GM21717 (cell line): Measurements from ENCODE around the gene GAPDH.
"Not testable (repeated sequence)": the region's sequence is repeated elsewhere in the genome, so short reads cannot be mapped to it uniquely, and the experiment has no call there.

ENCODE experiments used
- ATAC-seq: cut with Tn5 transposase; IDR thresholded peaks from one replicate; pipeline ENCODE4 v1.9.1; 2021; ENCODE audit warnings: mild to moderate bottlenecking, moderate library complexity; ENCODE audit not compliant: unreplicated experiment

Gene GAPDH

DNA sequence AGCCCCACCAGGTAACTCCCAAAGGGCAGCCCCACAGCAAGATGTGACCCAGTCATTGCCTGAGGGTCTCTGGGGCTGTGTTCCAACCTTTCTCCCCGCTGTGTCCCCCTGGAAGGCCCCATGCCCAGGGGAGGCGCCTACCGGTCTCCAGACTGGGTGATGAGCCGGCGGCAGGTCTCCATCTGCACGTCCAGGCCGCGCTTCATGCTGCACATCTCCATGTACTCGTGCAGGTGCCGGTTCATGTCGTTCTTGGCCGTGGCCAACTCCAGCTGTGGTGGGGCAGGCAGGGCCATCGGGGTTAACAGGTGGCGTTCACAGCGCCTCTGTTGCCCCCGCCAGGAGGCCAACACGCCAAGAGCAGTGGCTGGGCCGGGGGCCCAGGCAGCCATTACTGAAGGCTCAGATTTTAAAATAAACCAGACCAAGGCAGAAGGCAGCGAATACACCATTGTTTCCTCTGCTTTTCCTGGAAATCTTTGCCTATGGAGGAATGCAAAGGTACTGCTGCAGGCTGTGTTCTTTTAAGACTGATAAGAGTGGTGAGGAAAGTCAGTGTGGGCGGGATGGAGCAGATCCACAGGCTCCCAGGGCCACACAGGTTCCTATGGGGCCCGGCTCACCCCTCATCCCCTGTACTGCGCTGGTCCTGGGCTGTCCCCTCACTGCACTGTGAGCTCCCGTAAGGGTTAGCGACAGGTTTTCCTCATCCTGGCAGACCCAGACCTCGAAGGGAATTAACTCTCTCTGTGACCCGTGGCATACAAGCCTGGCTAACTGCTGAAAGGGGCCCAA, 7.3 kb downstream of the GAPDH start:
- no peak for ATAC-seq

DNA sequence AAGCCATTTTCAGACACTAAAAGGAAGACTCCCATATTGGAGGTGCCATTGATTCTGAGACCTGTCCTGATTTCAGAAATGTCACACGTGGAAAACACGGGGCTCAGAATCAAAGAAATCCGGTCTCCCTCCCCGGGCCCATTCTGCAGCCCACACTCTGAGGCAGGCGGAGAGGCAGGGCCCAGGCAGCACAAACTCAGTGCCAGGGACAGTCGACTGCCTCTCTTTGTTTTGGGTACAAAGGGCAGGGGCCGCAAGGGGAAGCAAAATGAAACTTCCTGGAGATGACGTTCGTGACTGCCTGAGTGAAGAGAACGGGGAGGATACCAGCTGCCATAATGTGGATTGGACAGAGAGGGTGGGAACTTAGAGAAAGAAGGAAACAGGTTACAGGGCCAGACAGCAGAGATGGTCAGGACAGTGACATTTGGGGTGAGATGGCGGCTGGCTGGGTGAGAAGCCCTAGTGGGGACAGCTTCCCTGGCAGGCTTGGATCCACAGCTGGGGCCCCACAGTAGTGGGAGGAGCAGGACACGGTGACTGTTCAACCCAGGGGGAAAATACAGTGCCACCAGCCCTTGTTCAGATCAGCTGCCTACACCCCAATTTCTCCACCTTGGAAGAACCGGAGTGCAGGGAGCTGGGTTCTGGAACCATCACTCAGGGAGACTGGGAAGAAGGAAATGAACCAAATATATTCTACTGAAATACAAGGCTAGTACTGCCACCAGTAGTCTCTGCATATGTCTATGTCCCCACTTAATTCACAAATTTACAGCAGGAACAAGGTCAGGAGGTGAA, 8.1 kb downstream of the GAPDH start:
- no peak for ATAC-seq

DNA sequence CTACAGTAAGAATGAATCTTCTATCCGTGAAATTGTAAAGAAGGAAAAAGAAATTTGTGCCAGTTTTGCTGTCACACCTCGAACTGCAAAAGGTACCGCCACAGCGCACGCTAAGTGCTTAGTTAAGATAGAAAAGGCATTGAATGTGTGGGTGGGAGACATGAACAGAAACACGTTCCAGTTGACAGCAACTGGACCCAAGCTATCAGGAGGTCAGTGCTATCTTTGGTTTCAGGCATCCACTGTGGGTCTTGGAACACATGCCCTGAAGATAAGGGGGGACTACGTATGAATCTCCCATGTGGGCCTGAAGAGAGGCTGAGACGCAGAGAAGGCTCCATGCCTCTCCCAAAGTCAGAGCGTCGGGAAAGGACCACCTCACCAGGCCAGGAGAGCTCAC, 11.7 kb downstream of the GAPDH start:
- no peak for ATAC-seq

DNA sequence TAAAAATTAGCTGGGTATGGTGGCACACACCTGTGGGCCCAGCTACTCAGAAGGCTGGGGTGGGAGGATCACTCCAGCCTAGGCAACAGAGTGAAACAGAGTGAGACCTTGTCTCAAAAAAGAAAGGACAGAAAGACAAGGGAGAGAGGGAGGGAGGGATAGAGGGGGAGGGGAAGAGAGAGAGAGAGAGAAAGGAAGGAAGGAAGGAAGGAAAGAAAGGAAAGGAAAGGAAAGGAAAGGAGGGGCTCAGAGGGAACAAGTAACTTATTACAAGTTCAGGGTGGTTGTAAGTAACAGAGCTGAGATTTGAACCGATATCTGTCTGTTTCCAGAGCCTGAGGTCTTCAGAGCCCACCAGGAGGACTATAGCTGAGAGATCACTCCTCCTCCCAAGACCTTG, 13.2 kb downstream of the GAPDH start:
- no peak for ATAC-seq

DNA sequence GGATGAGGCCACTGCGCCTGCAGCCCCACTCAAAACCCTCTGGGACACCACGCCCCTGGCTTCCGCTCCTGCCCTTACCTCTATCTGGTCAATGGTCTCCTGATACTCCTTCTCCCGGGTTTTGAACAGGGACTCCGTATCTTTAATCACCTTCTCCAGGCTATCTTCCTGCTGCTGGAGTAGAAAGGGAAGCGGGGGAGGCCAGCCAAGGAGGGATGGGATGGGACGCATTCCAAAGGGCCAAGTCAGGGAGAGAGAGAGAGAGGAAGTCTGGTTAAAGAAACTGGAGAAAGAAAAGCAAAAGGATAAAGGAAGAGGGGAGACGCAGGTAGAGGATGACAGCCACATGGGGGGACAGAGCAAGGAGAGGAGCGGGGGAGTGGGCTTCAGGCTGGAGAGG, 13.7 kb downstream of the GAPDH start:
- no peak for ATAC-seq

DNA sequence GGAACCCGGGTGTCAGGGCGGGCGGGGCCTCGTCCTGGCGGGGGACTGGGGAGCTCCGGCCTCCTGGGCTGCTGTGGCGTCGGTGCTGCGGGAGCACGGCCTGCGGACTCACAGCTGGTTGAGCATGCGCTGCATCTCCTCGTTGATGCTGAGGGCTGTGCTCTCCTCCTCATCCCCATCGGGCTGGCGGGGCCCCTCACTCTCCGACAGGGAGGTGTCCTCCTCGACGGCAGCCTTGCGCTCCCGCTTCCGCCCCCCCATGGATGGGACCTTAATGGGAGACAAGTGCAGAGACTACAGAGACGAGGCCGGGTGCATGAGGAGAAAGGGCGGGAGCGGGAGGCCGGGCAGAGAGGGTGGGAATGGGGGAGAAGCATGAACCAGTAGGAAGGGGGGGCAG, 14.2 kb downstream of the GAPDH start:
- no peak for ATAC-seq

DNA sequence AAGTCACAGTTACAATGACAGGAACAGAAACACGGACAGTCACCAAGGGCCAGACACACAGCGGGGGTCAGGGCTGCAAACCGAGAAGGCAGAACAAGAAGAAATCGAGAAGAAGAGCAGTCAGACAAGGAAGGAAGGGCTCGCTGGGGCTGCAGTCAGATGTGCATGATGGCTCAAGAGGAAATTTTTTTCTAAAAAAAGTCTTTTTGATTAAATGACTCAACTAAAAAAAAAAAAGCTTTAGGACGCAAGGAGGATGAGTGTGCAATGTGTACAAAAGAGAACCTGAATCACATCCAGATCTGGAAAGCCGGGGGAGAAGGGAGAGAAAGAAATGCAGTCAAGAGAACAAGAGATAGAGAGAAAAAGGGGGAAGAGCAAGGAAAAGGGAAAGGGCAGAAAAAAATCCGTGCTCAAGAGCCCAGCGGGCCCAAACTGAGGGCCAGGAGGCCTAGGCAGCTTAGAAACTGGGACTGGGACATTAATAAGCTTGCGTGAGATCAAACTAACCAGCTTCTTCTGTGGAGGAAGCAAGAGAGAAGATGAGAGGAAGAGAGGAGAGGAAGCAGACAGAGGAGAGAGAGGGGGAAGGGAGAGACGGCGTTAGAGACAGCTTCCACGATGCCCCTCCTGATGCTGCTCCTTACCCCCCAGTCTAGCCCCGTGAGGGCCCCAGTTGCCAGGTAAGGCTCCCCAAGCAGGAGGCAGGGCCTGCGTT, 14.8 kb downstream of the GAPDH start:
- ATAC-seq, result no peak

DNA sequence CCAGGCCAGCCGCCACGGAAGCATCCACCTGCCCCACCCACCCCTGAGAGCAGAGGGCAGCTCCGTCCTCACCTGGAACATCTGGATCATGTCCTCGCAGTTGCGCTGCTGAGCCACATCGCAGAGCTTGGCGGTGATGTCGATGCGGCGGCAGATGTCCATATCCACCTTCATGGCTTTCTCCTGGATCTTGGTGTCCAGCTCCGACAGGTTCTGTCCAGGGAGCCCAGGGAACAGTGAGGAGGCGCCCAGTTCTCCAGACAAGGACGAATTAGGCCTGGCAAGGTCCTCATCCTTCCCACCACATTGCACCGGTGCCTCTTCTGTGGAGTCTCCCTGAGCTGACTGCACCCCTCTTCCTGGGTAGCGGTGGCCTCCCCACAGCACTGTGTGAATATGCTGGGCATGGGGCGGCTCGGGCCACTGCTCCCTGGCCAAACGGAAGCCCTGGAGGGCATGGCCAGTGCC, 15.4 kb downstream of the GAPDH start:
- no peak for ATAC-seq

DNA sequence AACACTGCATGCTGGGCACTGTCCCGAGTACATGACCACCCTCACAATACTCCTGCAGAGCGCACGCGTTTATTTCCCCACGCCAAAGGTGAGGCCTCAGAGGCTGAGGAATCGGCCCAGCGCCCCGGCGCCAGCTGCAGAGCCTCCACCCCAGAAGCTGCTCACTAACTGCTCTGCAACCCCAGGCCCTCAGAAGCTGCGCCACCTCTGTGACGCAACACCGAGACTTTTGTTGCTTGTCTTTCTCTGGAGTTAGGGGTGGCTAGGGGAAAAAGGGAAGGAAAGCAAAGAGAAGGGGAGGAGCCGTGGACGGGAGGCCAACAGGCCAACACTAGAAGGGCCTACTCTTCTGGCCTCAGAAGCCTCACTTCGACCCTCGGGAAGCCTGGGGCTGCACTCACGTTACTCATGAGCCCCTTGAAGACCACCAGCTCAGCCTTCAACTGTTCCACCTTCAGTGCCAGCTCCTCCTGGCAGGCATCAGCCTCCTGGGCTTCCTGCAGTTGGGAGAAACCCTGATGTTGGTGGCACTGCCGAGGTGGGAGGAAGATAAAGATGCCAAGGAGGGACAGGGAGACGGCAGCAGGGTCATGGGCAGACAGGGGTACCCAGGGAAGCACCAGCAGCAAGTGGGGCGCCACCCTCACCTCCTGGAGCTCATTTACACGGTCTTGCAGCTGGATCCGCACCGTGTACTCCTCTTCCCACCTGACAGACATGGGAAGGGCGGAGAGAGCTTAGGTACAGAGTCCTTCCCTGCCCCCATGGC, 16.2 kb downstream of the GAPDH start:
- ATAC-seq, result no peak

DNA sequence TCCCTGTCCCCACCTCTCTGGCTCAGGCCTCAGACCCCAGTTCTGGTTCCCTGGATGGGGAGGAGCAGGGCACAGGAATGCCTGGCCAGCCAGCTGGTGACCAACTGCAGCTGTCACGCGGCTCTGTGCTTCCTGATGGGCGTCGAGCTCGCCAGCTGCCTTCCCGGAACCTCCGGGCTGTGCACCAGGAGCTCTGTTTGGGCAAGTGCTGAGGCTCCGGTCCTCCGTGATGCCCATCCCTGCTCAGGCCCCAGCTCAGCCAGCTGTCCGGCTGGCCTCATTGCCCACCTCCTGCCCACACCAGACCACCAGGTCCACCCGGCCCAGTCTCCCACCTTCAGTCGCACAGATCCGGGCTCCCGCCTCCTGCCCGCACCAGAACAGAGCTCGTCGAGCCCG, 16.7 kb downstream of the GAPDH start:
- ATAC-seq, result no peak

DNA sequence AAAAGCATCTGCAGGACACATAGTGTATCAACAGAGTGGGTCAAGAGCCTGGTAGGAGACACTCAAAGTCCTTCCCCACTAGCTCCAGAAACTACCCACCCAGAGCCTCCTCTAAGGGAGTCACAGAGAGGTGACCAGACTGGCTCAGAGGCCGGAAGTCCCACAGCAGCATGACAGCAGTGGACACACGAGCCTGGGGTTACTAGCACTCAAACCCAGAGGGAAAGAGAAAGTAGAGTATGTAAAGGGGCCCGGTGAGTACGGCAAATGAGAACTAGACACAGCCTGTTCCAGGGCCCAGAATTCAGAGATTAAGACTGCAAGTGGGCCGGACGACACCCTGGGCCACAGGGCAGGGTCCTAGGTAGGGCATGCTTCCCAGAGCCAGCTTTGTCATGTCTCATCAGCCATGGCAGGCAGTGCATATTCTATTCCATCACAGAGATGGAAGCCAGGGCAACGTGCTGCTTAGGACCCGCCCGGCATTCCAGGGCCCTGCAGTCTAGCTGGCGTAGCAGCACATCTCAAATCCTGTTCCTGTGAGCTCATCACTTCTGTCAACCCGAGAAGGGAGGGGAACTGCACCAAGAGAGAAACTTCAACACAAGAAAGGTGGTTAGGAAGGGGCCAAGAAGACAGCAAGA, 17.3 kb downstream of the GAPDH start:
- no peak for ATAC-seq

DNA sequence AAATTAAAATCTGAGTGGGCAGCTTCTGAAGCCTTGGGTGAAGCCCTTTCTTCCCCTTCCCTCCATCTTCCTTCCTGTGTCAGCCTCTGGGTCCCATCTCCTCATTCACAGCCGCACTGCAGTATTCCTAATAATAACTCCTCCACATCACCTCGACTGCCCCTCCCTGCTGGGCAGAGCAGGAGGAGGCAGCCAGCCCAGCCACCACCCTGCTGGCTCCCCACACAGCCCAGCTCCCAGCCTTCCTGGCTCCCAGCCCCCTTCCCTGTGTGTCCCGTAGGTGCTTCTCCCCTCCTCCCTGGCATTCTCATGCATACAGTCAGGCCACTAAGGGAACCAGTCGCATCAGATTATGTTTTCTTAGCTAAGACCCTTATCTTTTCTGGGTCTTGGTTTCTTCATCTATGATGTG, 17.8 kb downstream of the GAPDH start:
- no peak for ATAC-seq

DNA sequence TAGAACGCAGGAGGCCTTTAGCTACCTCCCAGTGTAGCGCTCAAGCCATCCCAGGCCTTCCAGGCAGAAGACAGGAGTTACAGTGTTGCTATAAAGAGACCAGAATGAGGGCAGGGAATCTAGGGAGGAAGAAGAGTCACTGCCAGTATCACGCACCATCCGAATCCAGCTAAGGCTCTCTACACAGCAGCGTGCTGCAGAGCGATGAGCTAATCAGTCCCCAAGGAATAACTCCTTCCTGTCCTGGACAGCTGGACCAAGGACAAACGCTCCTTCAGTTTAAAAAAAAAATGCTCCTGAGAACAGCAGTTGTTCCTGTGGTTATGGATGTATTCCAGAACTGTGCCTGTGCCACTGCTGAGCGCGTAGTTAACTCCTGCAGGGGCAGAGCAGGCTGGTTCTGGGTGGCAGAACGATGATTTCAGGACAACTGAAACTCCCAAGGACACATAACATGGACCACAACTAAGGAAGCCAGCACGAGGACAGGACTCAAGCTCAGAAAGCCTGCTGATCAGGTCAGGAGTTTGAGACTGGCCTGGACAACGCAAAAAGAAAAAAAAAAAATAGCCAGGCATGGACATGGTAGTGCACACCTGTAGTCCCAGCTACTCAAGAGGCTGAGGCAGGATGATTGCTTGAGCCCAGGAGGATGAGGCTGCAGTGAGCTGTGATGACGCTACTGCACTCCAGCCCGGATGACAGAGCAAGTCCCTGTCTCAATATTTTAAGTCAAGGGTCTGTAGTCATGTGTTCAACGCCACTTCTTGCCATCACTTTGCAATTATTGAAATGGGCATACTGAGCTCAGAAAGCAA, 18.9 kb downstream of the GAPDH start:
- ATAC-seq, result no peak

DNA sequence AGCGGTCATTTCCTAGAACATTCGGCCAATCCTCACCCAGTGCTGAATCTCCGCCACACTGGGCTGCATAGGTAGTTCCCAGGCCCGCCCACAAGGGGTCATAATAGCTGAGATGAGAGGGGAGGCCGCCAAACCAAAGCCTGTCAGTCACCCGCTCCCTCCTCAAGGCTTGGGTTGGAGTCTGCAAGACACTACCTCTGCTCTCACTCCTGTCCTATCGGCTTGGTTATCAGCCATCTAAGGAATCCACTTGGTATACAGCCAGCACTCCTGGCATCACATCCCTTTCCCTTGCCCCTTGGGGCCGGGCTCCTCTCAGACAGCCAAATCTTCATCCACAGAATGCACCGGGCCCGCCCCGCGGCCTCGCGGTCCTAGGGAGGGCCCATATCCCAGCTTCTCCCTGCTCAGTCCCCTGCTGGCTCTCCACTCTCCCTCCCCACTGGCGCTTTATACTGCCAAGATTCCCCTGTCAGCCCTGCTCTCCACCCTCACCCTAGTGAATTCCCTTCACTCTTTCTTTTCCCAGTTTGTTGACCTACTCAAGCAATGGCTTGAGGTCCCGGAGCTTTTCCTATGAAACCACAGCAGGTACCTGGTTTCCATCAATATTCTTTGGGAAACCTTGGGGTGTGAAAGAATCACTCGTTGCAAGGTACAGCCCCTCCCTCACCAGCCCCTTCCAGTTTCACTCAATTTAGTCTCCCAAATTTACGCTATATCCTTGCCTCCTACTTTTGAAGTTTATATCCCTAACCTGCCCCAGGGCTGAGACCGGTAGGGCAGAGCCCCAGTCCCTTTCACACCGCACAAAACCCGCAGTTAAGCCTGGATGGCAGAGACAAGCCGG, 20.1 kb downstream of the GAPDH start:
- ATAC-seq, result no peak

DNA sequence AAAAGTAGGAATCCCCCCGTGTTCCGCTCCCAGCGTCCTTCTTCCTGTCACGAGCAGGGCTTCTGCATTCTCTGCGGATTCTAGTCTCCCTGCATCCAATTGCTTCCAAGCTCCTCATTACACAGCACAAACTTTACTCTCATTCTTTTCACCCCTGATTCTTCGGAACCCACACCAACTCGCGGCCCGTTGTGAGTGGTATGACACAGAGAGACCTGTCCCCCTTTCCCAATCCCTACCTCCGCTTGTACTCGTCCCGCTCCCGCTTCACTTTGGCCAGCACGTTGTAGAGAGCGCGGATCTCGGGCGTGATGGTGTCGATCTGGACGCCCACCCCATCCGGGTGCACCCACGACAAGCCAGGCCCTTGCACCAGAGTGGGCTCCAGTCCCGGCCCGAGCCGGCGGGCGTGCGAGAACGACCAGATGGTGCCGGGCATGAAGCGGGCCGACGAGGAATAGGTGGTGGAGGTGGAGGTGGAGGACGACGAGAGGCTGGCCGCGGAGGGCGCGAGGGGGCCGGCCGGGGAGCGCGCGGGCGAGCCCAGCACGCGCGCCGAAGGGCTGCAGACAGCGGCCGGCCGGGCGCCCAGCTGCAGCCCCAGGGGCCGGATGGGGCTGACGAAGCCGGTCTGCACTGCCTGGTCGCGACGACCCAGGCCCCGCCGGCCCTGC, 20.8 kb downstream of the GAPDH start:
- ATAC-seq, result no peak

DNA sequence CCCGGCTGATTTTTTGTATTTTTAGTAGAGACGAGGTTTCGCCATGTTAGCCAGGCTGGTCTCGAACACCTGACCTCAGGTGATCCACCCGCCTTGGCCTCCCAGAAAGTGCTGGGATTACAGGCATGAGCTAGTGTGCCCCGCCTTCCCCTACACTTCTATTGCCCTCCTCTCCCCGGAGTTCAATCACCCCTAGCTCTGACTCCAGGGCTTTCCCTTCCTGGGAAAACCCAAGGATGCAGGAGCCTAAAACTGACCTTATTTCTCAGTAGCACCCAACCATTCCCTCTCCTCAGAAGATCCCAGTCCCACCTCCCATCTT, 22.1 kb downstream of the GAPDH start:
- not testable (repeated sequence) for ATAC-seq

DNA sequence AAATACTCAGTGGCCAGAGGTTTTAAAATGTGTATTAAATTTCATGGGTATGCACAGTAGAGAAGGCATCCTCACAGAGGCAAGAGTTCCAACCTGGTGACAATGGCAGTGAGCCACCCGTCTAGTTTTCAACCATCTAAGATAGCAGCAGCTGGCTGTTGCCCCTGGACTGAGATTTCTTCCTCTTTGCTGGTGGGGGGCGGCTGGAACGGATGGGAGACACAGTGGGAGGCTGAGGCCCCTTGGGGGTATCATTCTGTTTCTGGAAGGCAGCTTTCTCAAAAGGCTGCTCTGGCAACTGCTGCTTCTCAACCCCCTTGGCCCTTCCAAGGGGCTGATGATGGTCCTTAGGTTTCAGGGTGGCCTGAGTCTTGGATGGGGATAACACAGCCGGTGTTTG, 22.5 kb downstream of the GAPDH start:
- ATAC-seq, result no peak
